GM12873 (cell line): Measurements from ENCODE around the gene SCAI.

ENCODE experiments used
- CTCF ChIP-seq: IDR thresholded peaks from 2 replicates; pipeline ENCODE4 v1.5.1; 2012; ENCODE audit warnings: low read depth, mild to moderate bottlenecking, moderate library complexity, low read length, control low read depth; ENCODE audit not compliant: insufficient read depth; ENCODE audit errors: missing control alignments

SCAI gene

GRCh38 chr9:124932333-124932732 lies 211.0 kb downstream of the SCAI start:
- TF ChIP-seq CTCF = no peak

GRCh38 chr9:124929464-124929863 lies 213.9 kb downstream of the SCAI start:
- TF ChIP-seq CTCF = no peak

GRCh38 chr9:124928116-124928515 lies 215.2 kb downstream of the SCAI start:
- no peak for TF ChIP-seq CTCF

GRCh38 chr9:124914753-124915405 lies 228.4 kb downstream of the SCAI start:
- TF ChIP-seq CTCF = no peak

GRCh38 chr9:124913378-124913777 lies 229.9 kb downstream of the SCAI start:
- TF ChIP-seq CTCF = no peak

- no peak for TF ChIP-seq CTCF
Observed at GRCh38 chr9:124911766-124912165, 231.6 kb downstream of the SCAI start.

GRCh38 chr9:124908098-124908497 lies 235.2 kb downstream of the SCAI start:
- no peak for TF ChIP-seq CTCF
